GM18861 (cell line): Measurements from ENCODE around the gene CNBP.
"Not testable (repeated sequence)": the region's sequence is repeated elsewhere in the genome, so short reads cannot be mapped to it uniquely, and the experiment has no call there.

Source experiments
- ATAC-seq: cut with Tn5 transposase; IDR thresholded peaks from one replicate; pipeline ENCODE4 v1.9.1; 2021; ENCODE audit not compliant: unreplicated experiment

Gene CNBP

DNA sequence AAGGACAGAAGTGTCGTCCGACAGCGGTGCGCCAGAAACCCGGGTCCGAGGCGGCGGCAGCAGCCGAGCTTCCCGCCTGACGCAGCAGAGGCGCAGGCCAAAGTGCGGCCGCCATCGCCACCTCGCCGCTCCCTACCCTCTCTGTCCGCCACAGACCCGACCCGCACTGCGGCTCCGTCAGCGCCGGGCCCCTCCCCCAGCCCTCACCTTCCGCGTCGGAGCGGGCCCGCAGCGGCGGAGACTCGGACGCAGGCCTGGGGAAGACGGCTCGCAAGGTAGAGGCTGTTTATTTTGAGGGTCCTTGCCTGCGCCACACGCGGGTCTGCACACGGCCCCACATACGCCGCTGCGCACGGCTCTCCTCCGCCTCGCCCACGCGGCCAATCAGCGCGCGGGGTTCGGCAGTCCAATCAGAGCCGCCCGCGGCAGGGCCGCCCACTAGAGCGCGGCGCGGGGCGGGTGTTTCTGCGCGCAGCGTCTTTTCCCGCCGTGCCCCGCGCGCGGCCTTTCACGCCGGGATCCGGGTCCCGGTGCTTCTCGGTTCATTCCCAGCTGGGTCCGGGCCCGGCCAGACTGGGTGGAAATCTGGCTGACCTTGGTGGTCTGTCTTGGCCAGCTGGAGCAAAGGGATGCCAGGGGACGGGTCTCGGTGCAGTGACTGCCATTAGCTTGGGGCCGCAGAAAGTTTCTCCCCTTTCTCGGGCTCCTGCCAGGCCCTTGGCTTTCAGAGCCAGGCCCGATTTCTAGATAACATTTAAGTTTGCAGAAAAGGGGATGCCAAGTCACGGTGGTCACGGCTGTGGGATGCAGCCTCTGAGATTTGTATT, at the start of gene CNBP:
Gene CNBP (minus strand): TSS at position 328 of the 827 bp plus-strand sequence. CDS start 12,139 bp downstream, outside the sequence.
- ATAC-seq = peak; percentile 86

DNA sequence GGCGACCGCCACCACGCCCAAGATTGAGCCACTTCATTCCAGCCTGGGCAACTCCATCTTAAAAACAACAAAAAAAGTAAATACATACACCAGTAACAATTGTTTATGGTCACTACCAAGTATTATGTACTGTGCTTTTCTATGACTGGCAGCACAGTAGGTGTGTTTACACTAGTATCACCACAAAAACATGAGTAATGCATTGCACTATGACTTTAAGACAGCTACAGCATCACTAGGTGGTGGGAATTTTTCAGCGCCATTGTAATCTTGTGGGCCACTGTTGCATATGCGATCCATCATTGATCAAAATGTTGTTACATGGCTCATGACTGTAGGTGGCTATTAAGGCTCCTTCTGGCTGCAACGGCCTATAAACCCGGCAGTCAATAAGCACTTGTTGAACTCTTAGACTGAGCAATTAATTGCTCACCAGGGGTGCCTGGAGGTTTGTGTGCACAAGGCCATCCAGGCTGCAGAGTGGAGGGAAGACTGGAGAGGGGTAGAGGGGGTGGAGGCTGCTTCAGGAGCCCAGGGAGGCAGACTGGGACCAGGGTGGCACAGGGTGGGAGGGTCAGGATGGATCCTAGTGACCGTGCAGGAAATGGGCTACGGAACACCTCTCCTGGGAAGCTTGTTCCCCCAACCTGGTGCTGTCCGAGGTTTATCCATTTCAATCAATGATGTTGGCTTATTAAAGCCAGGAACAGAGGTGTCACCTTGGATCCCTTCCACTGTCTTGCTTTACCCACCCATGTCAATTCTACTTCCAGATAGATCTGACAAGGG, 47.8 kb upstream of the CNBP start:
- ATAC-seq = no peak

GRCh38 chr3:129230311-129231019, 46.8 kb upstream of the CNBP start:
- no peak for ATAC-seq

- ATAC-seq = no peak
Observed at GRCh38 chr3:129228891-129229585, 45.3 kb upstream of the CNBP start.

DNA sequence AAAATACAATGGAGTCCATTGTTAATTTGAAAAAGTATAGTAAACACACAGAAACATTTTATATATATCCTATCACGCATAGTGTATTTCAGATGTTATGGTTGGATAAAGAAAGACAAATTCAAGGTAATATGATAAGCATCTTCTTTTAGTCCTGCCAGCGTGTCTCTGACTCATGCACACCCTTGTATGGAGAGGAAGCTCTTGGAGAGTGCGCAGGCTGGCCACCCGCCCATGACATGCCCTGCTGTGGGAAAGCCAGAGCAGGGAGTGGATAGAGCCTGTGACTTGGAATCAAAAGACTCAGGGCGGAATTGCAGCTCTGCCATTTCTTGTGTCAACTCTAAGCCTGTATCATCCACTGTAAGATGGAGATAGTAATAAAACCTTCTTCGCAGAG, 42.7 kb upstream of the CNBP start:
- ATAC-seq = no peak

- no peak for ATAC-seq
Observed at GRCh38 chr3:129224984-129225393, 41.3 kb upstream of the CNBP start.

GRCh38 chr3:129224387-129224786, 40.7 kb upstream of the CNBP start:
- ATAC-seq = not testable (repeated sequence)

DNA sequence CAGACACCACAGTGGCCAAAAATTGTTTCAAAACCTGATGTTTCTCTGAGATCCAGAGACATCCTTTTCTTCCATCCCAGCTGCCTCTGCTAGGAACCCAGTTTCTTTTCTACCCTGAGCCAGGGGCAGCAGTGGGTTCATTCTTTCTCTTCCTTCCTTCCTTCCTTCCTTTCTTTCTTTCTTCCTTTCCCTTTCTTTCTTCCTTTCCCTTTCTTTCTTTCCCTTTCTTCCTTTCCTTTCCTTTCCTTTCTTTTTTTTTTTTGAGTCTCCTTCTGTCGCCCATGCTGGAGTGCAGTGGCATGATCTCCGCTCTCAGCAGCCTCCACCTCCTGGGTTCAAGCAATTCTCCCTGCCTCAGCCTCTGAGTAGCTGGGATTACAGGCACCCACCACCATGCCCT, 35.0 kb upstream of the CNBP start:
- ATAC-seq = no peak

DNA sequence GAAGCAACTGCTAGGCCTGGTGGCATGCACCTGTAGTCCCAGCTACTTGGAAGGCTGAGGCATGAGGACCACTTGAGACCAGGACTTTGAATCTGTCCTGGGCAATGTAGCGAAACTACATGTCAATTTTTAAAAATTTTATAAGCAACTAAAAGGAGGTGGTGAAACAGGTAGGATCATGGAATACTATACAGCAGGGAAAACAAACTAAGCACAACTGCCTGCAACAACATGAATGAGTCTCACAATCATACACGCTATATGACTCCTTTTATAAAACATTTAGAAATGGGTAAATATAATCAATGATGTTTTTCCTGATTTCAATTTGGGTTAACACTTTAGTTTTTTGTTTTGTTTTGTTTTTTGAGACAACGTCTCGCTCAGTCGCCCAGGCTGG, 29.5 kb upstream of the CNBP start:
- ATAC-seq = no peak

GRCh38 chr3:129211772-129212171, 28.1 kb upstream of the CNBP start:
- no peak for ATAC-seq

- ATAC-seq = no peak
Observed at GRCh38 chr3:129211345-129211744, 27.6 kb upstream of the CNBP start.

DNA sequence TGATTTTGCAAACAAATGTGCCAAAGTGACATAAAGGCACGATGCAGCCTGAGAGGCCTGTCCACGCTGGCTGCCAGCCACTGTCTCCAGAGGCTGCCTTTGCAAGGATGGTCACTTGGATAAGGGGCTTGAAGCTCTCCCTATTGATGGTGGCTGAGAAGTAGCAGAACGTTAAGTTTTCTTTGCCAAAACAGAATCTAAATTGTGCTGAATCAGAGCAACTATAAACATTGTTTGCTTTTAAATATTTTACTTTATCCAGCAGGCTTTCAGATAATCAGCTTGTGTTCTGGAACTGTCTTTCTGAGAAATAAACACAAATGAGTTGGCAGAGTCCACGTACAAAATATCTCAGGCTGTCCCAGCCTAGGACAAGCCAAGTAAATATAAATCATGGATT, 23.8 kb upstream of the CNBP start:
- no peak for ATAC-seq

DNA sequence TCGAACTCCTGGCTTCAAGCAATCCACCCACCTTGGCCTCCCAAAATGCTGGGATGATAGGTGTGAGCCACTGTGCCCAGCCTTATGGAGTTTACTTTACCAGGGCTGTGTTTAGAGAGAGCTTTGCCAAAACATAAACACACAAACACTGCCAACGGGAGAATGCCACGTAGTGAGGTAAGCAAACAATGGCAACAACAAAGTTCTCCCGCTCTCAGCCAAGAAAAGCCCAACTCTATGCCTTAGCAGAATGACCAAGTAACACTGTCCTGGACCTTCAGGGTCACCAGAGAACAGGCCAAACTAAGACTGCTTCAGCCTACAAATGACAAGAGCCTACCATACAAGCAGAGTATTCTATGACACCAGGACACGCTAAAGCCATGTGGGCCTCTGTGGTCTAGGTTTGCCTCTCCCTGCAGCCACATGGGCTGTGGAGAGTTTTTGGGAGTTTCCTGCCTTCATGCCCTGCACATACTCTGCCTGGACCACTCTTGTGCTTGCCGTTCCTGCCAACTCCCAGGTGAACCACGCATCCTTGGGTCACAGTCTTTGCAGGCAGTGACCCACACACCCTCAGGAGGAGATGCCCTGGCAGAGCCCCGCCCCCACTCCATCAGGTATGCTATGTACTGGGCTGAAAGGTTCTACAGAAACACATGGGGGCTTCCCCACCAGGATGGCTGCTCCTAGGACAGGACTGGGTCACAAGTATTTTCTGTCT, 21.6 kb upstream of the CNBP start:
- no peak for ATAC-seq

DNA sequence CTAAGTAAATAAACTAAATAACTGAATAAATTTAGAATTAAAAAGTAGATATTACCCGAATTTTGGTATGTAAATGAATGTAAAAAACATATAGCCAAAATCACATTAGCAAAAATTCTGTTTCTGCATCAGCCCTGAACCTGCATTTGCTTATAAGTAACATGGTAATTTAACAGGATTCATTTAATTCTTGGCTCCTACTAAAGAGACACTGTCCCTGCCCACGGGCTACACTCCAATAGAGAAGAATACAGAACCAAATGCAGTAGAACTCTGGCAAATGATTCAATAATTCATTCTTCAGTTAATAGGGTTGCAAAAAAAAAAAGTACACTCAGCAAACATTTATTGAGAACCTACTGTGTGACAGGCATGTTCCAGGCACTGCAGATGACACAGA, 20.8 kb upstream of the CNBP start:
- no peak for ATAC-seq

- ATAC-seq = no peak
Observed at GRCh38 chr3:129199366-129199765, 15.7 kb upstream of the CNBP start.

DNA sequence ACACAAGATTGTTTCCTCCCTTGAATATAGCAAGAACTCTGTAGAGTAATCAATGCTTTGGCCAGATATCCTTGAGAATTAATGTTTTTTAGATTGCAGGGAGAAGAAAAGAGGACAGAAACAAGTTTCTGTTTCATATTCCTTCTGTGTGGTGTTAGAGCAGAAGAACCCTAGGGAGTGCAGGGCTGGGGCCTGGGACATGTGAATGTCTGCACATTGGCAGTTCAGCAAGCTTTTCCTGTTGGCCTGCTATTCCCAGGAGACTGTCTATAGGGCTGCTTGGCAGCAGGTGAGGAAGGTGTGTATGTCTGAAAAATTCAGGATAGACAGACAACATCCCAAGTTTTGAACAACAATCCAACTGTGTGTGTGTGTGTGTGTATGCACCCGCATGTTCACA, 13.6 kb upstream of the CNBP start:
- ATAC-seq = no peak

DNA sequence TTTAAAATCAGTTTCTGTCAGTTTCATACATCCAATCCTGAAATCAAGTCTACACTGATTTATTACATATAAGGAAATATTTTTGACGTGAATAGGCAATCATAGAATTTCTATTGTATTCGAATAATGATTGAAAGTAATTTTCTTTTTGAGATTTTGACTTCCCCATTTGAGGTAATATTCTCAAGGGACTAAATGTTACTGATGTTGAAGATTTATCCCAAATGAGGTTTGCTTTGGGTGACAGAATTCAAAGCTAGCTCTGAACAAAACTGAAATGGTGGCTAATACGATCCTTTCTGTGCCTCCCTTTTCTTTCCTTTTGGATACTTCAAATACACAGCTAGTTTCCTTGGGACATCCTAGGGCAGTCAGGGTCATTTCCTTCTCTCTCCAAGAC, 12.9 kb upstream of the CNBP start:
- no peak for ATAC-seq

GRCh38 chr3:129195731-129196256, 12.1 kb upstream of the CNBP start:
- ATAC-seq = no peak

DNA sequence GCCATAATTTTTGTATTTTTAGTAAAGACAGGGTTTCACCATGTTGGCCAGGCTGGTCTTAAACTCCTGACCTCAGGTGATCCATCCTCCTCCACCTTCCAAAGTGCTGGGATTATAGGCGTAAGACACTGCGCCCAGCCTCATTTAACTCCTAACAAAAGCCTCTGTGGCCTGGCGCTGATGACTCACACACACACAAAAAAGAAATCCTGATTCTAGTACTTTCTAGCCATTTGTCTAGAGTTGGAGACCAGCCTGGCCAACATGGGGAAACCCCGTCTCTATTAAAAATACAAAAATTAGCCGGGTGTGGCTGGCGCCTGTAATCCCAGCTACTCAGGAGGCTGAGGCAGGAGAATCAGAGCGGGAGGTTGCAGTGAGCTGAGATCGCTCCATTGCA, 6.1 kb upstream of the CNBP start:
- not testable (repeated sequence) for ATAC-seq

DNA sequence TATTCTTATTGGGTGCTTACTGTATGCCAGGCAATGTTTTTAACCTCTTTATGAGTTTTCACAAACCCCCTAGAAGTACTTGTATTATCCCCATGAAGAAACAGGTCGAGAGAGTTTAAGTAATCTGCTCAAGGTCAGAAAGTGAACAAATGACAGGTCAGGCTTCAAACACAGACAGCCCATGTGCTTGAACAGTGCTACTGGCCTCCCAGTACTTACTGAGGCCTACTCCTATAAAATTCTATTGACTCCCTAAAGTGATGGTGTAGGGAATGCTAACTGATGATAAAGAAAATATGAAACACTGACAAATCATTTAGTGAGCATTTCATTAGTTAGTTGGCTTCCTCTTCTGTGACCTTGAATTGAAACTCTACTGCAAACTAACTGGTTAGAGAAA, 4.2 kb upstream of the CNBP start:
- no peak for ATAC-seq
